HG02981 (cell line): ENCODE data around the gene MSMP.

Experiments used
- ATAC-seq: cut with Tn5 transposase; IDR thresholded peaks from one replicate; pipeline ENCODE4 v1.9.1; 2021; ENCODE audit warnings: mild to moderate bottlenecking, moderate library complexity; ENCODE audit not compliant: unreplicated experiment

MSMP gene

DNA sequence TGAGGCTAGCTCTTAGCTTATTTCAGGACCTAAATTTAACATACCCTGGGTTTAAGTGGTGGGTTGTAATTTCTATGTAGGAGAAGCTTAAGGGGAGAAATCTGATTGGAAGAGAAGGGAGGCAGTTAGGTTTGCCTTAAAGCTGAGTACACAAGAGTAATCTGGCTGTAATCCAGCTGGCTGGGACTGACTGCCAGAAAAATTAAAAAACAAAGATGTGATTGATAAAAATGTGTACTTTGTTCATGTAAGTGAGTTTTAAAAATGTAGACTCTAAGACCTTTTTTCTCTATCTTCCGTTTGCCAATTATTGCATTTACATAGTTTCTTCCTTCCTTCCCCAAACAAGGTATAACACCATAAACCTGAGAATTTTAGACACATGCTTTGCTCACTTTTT is 17.5 kb upstream of the MSMP start:
- no peak for ATAC-seq

DNA sequence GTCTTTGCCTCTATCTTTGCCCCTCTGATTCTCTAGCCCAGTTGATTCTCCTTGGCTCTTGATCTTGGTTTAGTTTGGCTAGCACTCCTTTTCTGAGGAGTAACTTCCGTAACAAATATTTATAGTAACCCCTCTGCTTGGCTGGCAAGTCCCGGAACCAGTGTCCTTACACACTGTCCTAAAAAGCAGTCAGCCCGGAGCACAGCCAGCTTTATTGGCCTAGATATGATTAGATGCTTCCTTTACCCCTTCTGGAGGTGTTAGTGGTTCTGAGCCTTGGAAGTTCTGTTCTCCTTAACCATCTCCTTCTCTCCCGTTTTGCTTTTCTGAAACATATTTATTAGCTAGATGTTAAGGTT is 17.0 kb upstream of the MSMP start:
- no peak for ATAC-seq

DNA sequence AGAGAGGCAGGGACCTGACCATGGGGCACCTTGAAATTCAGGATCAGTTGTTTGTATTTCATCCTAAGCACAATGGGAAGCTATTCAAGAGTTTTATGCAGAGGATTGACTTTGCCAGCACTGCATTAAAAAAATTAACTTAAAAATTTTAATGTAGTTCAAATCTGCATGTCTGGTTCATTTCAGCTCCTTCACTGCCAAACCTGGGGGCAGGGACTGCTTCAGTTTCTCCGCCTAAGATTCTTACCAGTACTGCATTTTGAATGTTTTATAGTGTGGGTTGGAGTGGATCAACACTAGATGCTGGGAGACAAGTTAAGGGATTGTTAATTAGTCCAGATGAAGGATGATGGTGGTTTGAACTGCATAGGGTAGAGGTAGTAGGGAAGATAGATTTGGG is 15.7 kb upstream of the MSMP start:
- ATAC-seq, result no peak

DNA sequence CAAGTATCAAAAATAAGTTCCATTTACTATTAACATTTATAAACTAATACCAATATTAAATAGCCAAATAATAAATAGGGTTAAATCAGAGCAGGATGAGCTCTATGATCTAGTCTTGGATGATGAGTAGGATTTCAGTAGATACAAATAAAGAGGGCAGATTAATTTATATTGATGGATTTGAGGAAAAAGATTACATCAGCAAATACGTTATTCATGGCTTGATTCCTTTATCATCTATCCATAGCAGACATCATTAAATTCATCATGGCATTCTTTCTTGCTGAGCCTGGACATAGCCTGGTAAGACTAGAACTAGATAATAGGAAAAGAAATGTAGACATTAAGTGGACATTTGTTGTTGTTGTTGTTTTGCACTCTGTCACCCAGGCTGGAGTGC is 13.4 kb upstream of the MSMP start:
- no peak for ATAC-seq

DNA sequence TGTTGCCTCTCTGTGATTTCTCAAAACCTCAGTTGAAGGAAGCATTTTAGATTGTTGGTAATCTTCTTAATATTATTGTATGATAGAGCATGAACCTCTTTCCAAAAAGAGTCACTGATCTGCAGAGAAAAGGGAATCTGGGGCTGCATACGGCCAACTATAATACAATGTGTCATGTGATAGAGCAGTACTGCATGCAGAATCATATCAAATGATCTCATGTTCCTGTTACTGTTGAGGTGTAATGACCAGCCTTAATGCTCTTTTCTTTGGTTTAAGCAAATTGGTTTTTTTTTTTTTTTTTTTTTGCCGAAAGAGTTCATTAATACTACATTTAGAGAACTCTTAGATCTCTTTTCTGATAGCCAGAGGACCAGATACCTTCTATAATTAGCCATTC is 12.9 kb upstream of the MSMP start:
- ATAC-seq, result no peak

DNA sequence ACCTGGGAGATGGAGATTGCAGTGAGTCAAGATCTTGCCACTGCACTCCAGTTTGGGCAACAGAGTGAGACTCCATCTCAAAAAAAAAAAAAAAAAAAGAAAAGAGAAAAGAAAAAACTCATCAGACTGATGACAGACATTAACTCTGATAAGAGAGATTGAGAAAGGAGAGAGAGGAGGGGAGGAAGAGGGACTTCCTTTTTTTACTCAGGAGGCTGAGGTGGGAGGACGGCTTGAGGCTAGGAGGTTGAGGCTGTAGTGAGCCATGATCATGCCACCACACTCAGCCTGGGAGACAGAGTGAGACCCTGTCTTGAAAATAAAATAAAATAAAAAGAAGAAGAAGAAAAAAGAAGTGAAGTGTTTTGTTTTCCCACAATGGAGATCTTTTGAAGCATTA is 9.7 kb upstream of the MSMP start:
- ATAC-seq, result no peak

DNA sequence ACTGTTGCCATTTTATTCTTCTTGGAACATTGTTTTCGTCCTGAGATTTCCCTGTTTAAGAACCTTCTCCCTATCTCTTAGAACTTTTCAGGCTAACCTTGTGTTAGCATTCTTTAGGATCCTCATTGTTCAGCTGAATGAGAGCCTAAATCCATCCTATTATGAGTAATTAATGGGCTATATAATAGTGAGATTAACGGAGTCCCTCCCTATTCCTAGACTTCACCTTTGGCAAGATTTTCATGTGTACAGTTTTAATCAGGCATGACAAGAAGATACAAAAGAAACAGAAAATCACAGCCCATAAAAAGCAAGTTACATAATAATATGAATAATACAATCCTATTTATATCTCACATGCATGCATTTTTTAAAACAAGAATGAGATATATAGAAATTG is 9.1 kb upstream of the MSMP start:
- no peak for ATAC-seq

DNA sequence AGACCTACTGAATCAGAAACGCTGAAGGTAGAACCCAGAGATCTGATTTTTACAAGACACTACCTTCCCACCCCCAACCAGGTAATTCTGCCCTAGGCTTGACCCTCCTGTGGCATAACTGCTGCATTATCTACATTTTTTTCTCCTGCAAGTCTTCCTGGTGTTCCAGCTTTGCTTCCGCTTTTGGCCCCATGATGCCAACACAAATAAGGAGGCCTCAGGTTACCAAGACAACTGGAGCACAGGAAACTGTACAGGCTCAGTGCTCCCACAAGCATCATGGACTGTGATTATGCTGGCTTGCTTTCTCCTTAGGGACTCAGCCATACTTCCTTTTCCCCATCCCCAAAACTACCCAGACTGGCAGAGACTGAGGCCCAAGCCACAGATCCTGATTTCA is 6.6 kb upstream of the MSMP start:
- no peak for ATAC-seq

DNA sequence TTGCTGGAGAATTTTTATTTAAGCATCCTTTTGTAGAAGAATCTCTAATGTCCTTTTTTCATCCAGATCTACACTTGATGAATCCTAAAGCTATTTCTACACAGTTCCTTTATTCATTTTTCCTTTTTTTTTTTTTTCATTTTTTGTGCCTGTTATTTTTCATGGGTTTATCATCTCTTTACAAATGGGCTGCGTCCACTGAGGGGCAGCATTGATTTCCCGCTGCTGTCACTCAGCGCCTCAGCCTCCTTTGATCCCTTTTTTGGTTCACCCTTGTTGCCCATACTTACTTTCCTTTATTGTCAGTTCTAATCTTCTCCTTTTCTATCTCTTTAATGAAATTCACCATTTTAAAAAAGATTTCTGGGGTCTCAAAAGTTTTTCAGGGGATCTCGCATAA is 5.7 kb upstream of the MSMP start:
- ATAC-seq, result no peak

DNA sequence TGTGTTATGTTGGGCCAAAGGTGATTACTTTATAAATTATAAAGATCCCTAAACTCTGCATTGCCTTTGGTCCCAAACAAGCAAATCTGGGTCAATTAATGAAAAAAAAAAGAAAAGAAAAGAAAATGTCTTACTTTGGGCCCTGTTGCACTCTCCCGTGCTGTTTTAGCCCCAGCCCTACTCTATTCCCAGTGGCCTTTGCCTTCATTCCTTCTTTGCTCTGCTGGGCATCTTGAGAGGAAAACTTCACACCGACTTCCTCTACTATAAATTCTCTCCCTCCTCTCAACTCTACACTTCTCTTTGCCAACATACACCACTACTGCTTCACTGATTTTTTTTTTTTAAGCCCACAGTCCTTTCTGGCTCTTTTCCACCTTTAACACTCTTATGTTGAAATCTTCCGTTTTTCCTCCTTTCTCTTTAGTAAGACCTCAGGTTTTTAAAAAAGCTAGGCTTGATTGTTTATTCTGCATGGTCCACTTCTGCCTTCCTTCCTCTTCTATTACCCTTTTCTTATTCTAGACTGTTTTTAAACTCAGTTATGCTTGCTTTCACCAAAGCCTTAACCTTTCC is 4.5 kb upstream of the MSMP start:
- ATAC-seq, result no peak

DNA sequence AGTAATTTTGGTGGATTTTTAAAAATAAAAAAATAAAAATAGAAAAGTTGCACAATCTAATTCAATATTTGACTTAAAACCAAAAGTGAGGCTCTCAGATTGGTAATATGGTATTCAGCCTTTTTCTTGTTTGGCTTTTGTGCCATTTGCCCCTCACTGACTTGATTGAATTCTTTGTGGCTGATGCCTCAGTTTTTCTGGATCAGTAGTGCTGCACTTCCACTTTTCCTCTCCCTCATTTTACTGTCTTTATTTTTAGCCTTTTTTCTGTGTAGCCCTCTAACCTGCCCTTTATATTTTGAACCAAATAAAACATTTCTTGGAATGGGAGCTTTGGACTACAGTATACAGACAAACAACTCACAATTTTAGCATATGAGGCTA is 3.8 kb upstream of the MSMP start:
- no peak for ATAC-seq

DNA sequence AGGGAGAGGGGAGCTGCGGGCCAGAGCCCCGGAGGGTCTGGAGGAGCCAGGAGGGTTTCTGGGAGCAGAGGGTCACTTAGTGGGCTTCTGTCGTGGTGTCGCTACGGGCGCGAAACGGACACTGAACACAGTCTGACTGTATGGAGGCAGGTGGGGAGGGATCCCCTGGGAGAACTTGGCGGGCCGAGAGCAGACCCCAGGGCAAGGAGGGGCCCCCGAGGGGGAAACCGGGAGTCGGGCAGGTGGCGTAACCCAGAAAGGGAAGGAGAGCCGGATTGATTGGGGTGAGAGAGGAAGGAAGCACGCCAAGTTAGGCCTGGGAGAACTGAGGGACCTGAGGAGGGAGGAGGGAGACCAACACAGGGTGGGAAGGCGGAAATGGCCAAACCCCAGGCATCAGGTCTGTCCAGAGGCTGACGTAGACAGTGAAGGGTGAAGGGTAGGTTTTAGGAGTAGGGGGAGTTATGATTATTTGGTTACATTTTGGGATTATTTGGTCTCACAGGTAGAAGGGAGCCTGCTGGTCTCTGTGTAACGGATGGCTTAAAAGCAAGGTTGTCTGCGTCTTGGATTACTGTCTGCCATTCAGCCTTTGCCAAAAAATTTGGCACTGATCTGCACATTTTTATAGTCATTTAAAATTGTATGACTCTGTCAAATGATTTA is 3.3 kb upstream of the MSMP start:
- peak; percentile 30 for ATAC-seq

DNA sequence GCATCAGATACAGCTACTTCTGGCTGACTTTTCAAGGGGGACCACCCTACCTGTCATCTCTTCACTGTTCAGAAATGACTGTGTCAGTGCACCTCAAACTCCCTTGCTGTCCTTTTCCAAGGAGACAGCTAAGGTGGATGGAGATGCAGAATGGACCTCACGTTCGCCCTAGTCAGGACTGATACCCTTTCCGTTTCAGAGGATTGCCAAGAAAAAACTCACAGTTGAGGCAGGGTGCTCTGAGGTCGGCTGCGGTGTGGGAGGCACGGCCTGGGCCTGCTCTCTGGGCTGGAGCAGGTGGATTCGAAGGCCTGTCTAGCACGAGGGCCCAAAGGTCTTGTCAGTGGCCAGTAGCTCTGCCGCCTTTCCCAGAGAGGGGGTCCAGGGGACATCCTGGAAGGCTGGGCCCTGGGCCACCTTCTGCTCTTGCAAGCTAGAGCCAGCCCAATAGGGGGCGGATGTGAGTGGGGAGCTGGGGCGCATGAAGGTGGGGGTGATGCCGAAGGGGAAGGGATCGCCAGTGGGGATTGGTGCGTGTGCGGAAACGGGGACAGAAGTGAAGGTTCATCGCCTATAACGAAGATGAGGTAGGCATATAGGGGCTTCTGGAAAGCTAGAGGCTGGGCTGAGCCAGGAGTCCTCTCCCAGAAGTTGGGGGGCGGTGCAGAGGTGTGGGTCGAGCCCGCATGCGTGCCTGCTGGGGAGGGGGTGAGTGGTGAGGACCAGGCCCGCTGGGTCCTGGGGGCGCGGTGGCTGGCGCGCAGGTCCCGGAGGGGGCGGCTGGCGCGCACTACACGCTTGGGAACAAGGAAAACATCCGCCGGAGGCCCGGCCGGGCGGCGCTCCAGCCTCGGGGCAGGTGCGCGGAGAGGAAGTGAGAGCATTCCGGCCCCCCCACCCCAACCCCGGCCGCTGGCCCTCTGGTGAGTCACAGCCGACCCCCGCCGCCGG is 2.5 kb upstream of the MSMP start:
- ATAC-seq, result peak; percentile 50

DNA sequence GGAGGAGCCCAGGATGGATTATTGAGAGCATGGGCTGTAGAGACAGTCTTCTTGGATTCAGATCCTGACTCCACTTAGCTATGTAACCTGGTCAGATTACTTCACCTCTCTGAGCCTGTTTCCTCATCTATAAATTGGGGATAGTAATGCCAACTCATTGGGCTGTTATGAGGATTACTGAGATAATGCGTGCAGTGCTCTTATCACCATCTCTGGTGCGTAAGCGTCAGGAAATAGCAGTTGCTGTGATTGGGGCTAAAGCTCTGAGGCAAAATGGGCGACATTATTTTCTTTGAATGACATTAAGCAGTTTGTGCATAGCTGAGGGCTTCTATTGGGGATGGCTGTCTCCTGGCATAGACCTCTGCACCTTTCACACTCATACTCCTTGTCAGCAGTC is 995 bp upstream of the MSMP start:
- no peak for ATAC-seq

DNA sequence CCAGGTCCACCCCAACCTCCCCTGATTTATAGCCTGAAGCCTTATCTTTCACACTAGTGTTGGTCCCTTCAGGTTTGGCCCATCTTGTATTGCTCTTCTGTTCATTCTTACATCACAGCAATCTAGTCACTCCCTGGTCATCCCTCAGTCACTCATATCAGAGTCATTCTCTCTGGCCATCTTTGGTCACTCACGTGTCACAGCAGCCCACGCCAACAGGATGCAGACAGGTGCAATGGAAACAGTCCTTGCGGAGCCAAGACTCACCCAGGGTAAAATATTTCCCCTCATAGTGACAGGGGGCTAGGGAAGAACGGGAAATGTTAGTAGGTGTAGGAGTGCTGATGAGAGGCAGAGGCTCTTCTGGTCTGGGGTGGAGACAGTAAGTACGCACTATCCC is 610 bp downstream of the MSMP start:
- no peak for ATAC-seq

DNA sequence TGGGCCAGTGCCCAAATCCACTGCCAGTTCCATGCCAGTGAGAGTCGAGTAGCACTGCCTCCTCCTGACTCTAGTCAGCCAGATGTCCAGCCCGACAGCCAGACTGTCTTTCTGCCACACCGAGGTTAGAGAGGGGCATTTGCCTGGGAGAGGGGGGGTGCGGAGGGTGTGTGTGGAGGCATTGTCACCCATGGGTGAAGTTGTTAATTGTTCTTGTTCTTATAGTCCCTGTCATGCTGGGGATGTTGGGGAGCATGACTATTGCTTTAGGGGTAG is 3.9 kb downstream of the MSMP start:
- ATAC-seq, result no peak

DNA sequence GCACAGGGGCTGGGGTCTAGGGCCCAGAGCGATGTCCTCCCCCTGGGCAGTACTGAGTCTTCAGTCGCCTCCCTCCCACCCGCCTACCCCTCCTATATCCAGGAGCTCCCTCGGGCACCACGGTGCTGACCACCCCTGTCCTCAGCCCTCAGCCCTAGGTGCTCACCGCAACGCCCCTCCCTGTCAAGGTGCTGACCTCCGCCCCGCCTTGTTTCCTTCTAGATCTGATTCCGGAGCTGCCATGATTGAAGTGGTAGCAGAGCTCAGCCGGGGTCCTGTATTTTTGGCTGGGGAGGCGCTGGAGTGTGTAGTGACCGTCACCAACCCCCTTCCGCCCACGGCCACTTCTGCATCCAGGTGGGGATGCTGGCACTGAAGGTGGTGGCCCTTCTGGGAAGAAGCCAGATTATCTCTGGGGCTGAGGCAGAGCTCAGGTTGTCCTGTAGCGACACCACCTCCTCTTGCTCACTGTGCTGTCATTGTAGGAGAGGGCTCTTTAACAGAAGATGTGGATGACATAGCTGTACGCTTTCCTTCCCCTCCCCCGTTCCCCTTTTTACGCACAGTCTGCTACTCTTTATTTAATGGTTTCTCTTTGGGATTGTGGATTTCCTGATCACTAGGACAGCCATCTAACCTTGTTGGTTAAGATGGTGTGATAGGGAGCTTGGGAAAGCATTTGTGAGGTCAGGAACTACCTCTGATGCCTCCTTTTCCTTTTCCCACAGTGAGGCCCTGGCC is 4.4 kb downstream of the MSMP start:
- ATAC-seq, result peak; percentile 26

DNA sequence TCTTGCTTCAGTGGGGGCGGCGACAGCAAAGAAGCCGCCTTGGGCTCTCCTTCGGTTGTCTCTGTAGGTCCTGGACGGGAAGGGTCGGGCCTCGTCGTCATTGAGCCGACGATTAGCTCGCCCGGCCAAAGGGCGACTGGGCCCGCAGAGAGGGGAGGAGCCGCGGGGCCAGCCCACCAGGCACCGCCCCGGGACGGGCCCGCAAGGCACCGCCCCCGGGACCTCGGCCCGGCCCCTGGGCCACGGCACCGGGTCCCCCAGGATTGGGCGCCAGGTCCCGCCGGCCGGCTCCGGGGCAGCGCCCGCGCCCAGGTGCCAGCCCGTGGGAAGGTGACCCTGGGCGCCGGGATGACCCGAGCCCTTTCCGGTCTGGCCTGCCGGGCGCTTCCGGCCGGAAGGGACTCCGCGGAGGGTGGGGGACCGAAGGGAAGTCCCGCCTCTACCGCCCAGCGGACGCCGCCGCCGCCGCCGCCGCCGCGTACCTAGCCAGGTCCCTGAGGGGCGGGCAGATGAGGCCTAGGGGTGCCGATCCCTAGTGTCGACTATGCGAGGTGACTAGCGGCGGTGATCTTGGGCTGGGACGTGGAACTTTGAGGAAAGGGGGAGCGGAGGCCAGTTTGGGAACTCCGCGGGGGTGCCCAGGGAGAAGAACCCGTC is 5.1 kb downstream of the MSMP start, which contains the start of the genes GBA2 and RGP1:
Gene GBA2, minus strand, starts transcription at position 371 of the 657 bp plus-strand sequence. CDS start 524 bp downstream, outside the sequence.
Gene RGP1, plus strand, starts transcription at position 430 of the 657 bp plus-strand sequence. CDS start 469 bp downstream, outside the sequence.
- peak; percentile 71 for ATAC-seq

DNA sequence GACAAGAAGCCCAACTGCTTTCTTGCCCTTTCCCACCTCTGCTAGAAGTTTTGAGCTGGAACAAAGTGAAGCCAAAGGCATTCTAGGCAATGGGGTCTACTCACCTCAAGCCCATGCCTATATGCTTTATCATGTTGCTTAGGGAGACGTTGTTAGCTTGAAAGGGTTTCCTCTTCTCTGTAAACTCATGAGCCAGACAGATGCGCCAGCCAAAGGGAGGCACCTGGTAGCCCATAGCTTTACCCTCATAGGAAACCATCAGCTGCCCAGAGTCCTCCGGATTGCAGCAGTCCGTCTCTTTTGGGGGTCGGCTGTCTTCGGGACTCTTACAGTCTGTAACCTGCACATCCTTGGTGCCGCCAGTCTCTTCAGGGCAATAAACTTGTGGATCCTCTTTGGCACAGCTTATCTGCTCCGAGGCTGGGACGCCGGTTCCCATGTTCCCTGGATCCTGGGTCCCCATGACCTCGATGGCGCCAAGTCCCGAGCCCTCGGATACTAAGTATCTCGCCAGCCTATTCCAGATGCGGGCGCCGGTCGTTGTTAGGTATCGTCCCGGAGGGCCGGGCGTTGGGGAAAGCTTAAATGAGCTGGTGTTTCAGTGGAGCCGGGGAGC is 5.7 kb downstream of the MSMP start:
- peak; percentile 7 for ATAC-seq

DNA sequence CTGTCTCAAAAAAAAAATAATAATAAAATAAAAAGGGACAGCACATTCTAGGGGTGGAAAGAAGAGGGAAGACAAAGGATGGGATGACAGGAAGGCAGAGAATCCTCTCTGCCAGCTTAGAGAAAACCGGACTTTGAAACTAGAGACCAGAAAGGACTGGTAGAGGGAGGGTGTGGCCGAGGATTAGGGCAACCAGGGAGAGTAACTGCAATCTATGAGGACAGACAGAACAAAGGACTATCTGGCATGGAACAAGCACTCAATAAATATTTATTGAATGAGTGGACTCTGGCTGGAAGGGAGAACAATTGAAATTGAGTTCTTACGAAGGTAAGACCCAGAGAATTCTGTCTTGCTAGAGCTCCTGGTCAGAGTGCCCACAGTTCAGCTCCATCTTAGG is 7.5 kb downstream of the MSMP start:
- no peak for ATAC-seq
